Measurements from ENCODE around the gene MRPL4.

The MRPL4 gene
- total RNA-seq, result 19.3 reads per million, percentile 46 among the genes with 10 or more reads in this experiment

DNA sequence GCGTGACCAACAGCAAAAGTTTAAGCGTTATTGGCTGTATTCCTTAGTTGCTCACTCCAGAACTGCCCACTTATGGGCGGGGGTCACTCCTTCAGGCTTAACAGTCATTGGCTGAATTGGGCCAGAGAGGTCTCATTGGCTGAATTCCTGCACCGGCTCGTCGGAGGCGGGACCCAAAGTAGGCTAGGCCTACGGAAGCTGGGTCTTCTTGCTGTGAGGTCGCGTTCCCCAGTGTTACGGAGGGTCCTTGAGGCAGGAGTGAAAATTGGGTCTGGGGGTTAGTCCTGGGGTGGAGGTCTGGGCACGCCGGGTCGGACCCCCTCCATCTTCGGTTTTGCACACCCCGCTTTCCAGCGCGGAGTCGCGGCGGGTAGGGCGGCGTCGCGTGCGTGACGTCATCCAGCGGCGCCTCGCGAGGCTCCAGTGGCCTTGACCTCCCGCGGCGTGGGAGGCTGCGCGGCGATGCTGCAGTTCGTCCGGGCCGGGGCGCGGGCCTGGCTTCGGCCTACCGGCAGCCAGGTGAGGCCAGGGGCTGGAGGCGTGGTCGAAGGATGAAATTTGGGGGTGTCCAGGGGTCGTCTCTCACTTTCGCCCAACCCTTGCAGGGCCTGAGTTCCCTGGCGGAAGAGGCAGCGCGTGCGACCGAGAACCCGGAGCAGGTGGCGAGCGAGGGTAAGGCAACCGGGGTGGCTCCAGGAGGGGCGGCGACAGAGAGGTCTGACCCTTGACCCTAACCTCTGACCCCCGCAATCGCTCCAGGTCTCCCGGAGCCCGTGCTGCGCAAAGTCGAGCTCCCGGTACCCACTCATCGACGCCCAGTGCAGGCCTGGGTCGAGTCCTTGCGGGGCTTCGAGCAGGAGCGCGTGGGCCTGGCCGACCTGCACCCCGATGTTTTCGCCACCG, at the start of gene MRPL4:
Gene MRPL4 (plus strand): TSS at position 423 of the 903 bp plus-strand sequence. CDS start 40 bp downstream, at position 463.
- peak; percentile 95 for DNase-seq

DNA sequence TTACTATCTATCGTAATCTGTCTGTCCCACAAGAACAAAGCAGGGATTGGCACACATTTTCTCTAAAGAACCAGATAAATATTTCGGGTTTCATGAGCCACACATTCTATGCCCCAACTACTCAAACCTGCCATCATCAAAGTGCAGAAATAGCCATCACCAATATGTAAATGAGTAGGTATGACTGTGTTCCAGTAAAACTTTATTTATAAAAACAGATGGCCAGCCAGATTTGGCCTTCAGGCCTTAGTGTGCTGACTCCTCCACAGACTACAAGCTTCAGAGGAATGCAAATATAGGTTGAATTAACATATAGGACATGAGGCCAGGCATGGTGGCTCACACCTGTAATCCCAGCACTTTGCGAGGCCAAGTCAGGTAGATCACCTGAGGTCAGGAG, 48.3 kb upstream of the MRPL4 start:
- no peak for DNase-seq

DNA sequence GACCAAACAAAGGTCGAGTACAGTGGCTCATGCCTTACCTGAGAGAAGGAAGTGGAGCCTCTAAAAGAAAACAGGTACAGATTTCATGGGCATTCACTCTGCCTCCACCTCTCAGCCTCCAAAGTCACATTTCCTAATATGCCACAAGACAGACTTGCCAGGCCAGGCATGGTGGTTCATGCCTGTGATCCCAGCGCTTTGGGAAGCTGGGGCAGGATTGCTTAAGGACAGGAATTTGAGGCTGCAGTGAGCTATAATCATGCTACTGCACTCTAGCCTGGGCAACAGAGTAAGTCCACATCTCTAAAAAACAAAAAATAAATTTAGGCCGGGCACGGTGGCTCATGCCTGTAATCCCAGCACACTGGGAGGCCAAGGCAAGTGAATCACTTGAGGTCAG, 46.4 kb upstream of the MRPL4 start:
- no peak for DNase-seq

DNA sequence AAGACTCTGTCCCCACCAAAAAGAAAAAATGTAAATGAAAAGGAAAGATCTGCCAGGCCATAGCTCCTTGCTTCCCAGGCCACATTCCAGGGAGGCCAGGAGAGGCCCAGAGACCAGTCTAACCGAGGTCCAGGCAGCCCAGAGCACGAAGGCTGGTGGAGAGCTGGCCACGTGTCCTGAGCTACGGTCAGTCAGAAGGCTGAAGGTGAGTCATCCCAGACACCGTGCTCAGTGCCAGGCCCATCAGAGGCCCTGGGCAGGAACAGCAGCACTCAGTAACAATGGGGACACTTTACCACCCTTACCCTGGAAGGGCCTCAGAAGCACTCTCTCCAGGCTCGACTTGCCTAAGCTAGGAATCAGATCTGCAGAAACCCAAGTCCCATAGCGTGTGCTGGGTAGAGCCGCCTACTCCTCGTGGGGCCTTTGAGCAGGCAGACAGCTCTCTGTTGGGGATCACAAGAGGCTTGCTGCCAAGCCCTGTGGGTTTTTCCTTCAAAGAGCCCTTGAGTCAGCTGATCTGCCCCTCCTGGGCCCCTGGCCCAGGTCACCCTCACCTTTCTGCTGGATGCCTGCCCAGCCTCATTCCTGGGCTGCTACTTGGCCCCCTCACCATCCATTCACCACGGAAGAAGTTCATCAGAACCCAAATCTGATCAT, 45.7 kb upstream of the MRPL4 start:
- no peak for DNase-seq

DNA sequence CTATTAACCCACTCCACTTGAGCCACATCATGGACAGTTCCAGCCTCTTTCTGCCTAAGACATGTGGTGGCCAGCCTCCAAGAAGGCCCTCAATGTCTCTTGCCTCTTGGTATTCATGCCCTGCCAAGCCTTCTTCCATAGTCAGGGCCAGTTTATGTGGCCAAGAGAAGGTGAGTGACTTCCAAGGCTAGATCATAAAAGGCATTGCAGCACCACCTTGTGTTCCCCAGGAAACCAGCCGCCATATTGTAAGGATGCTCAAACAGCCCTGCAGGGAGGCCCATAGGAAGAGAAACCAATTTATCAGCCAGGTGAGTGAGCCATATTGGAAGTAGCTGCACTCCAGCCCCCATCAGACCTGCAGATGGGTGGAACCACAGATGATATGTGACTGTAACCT, 45.0 kb upstream of the MRPL4 start:
- DNase-seq, result no peak

DNA sequence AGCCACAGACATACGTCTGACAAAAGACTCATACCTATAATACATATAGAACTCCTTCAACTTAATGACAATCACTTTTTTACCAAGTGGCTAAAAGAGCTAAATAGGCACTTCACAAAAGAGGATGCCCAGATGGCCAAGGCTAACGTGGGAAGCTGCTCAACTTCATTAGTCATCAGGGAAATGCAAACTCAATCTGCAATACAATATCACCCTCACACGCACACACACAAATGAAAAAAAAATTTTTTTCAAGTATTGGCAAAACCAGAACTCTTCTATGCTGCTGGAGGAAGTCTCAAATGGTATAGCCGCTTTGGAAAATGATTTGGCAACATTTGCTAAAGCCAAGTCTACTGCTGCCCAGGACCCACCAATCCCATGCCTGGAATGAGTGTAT, 42.7 kb upstream of the MRPL4 start:
- no peak for DNase-seq

DNA sequence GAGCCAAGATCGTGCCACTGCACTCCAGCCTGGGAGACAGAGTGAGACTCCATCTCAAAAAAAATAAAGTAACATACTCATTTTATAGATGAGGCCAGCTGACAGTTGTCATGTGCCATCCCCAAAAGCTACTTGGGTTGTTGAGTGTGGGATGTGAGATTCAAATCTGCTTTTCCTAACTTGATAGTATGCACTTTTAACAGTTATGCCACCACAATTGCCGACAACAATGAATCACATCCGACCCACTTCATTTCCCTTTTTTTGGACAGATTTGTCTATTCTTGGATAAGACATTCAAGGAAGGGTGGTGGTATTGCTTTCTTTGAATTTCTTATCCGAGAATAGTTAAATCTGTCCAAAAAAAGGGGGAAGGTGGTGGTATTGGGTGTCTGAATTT, 41.0 kb upstream of the MRPL4 start:
- no peak for DNase-seq

DNA sequence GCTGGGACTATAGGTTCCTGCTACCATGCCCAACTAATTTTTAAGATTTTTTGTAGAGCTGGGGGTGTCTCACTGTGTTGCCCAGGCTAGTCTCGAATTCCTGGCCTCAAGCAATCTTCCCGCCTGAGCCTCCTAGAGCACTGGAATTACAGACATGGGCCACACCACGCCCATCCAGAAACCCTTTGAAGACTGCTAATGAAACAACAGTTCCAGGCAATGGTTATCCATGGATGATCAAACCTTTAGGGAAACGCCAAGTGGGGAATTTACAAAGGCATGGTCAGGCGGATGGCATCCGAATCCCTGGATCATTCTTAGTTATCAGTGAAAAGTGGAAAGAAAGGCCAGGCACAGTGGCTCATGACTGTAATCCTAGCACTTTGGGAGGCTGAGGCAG, 40.3 kb upstream of the MRPL4 start:
- DNase-seq, result no peak

DNA sequence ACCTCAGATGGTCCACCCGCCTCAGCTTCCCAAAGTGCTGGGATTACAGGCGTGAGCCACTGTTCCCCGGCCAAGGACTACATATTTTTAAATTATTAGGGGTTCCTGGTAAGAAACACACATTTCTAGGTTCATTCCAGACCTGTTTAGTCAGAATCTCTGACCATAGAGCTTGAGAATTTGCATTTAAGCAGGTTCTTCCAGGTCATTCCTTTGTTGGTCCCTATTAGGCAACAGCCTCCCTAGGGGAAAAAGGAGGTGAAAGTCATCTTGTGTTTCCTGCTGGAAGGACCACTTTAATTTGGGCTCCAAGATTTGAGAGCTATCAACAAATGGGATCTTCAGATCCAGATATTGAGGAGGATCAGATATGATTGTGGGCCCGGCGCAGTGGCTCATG, 37.2 kb upstream of the MRPL4 start:
- no peak for DNase-seq

DNA sequence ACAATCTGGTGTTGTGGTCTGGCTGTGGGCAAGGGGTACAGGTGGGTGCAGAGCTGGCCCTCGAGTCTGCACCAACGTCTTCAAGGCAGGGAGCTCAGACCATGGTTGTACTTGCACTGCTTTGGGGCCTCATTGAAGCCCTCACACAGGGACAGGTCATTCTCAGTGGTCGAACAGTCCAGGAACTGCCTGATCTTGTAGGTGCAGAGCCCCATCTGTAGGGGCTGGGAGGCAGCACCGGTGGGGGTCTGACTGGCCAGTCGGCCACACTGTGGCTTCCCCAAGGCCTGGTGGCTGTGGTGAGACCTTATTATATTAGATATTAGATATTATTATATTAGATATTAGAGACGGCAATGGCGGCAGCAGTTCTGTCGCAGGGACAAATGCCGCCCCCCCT, 34.9 kb upstream of the MRPL4 start:
- no peak for DNase-seq

DNA sequence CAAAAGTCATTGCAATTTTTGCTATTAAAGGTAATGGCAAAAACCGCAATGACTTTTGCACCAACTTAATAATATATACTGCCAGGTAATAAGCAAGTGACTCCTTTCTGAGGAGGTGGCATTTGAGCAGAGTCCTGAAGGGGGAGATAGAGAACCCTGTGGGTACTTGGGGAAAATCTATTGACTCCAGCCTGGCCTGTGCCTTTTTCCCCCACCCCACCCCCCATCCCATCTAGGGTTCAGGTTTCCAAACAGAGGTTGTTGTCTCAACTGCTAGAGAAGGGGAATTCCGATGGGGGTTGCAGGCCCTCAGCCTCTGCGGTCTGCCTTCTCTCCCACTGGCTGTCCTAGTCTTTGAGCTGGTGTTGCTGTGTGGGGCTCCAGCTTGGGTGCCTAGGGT, 32.3 kb upstream of the MRPL4 start:
- no peak for DNase-seq

DNA sequence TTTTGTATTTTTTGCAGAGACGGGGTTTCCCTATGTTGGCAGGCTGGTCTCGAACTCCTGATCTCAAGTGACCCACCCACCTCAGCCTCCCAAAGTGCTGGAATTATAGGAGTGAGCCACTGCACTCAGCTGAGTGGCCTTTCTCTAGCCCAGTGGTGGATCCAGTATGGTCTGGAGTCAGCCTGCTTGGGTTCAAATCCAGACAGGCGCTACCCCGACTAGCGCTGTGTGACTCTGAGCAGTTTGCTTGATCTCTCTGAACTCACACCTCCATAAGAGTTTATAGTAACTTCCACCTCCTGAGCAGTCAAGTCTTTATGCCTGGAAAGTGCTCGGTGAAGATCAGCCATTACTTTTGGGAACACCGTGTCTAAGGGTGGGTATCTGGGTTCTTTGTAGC, 31.3 kb upstream of the MRPL4 start:
- DNase-seq, result no peak

DNA sequence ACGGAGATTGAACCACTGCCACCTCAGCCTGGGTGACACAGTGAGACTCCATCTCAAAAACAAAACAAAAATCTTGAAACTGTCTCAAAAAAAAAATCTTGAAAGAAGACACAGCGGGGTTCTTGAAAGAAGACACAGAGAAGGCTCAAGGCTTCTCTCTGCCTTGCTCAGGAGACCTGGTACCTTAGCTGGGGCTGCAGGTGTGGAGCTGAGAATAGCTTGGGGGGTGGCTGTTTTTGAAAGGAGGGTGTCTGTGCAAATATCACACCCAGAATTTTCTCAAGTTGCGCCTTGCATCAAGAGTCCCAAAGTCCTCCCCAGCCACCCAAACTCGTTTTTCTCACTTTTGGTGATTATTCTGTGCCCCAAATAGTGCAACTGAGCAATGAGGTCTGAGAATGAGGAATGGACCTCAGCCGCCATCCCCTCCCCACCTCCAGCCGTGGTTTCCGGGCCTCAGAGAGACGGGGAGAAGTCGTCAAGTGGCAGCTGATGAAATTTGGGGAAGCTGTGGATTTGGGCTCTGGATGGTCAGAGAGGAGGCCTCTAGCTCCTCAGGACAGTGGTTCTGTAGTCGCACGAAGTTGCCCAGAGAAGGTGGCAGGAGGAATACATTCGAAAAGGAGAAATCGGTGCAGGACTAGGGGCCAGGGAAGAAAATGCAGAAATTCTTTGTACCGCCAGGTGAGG, 29.7 kb upstream of the MRPL4 start:
- DNase-seq, result no peak

DNA sequence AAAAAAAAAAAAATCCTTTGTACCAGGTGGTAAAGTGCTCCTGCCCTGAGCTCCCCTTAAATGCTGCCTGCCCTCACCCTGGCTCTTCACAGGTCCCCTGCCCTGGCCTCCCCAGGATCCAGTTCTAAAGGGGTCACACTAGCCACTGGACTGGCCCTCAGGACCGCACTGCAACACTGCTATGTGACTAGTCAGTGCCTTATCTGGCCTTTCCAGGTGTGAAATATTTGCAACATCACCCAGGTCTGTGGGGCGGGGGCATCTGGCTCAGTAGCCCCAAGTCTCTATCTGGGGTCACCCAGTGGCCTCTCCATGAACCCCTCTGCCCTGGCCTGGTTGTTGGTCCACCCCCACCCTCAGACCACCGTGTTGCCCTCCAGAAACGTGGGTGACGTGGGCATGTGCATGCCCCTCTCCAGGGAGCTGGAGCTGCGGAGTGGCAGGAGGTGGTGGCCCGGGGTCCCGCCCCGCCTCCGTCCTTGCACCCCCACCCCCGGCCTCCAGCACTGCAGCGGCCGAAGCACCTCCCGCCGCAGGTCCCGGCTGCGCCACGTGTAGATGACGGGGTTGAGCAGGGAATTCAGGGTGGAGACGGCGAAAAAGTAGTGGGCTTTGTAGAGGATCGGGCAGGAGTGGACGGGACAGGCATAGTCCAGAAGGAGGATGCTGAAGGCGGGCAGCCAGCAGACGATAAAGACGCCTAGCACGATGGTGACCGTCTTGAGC, 28.4 kb upstream of the MRPL4 start:
- DNase-seq, result no peak

DNA sequence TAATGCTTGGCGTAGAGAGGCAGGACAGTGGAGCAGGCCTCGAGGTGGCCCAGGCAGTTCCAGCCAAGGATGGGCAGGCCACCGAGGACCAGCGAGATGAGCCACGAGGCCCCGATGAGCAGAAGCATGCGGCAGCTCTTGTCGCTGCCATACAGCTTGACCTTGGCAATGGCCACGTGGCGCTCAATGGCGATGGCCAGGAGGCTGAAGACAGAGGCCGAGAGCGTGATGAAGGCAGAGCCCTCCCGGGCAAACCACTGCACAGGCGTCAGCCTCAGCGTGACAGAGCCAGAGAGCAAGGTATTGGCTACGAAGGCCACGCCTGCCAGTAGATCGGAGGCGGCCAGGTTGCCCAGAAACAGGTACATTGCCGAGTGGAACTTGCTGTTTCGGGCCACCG, 27.7 kb upstream of the MRPL4 start:
- DNase-seq, result no peak

DNA sequence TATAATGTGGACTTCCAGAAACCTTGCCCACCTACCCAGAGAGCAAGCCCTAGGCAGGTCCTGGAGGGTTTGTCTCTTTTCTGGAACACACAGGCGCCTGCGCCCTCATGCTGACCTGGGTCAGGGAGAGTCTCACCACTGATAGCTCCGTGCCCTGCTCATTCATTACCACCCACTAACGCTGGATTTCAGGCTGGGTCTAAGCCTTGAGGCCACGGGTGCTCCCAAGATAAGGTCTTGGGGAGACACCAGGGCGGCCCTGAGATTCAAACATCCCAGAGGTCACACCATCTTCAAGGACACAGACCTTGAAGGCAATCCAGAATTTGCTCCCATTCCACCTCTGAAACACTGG, 26.0 kb upstream of the MRPL4 start:
- DNase-seq, result no peak

DNA sequence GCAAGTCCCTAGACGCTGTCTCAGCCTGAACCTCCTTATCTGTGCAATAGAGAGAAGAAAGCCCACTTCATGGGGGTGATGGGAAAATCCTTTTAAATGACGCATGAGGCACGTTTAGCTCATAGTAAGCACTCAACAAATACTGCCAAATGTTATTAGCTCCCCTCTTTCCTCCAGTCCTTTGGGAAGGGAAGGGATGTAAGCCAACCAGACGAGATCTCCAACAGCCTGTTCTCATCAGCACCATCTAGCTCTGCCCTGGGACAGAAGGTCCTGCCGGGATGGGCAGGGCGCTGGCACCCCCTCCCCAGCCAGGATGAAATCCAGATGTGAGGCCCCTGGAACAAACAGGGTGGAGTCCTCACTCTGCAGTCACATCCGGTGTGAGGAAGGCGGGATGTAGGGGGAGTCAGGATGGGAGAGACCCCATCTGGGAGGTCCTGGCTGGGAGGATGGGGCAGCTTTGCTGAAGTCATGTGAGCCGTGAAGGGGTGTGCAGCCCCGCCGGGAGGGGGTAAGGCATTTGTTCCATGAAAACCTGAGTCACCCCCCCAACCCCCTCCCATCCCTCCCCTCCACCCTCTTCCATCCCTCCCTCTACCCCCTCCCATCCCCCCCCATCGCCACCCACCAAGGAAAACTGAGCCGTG, 25.5 kb upstream of the MRPL4 start:
- DNase-seq, result no peak

DNA sequence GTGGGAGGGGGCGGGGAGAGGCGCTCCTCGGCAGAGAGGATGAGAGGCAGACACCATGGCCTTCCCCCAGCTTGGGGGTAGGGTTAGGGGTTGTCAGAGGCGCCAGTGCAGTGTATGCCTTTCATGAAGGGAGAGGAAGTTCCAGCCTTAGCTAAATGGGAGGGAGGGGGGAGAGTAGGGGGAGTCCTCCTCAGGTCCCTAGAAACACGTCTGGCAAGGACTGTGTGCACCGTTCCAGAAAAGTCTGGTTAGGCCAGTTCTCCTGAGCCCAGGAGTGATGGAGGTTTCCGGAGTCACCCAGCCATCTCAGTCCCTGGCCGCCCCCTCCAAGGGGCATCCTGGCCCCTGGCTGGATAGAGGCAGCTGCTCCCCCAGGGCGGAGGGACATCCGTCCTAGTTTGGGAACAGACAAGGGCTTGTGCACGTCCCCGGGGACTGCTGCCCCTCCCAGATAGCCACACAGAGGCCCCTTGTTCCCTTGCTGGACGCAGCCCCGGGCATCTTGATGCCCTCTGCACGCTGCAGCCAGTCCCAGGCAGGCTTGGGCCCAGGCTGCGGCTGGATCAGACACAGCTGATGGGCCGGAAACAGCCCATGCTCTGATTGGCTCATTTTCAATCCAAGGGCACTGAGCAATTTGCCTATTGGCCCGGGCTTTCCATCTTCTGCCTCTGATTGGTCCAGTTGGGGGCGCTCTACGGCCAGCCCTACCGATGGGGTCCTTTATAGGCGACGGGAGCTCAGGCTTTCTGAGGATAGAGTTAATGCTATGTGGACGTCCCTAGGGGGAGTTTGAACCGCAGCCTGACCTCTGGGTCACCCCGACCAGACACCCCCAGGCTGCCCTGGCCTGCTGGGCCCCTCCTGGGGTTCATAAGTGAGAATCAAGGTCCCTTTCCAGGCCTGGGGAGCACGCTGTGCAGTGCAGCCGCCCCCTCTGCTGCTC, 24.7 kb upstream of the MRPL4 start:
- no peak for DNase-seq

DNA sequence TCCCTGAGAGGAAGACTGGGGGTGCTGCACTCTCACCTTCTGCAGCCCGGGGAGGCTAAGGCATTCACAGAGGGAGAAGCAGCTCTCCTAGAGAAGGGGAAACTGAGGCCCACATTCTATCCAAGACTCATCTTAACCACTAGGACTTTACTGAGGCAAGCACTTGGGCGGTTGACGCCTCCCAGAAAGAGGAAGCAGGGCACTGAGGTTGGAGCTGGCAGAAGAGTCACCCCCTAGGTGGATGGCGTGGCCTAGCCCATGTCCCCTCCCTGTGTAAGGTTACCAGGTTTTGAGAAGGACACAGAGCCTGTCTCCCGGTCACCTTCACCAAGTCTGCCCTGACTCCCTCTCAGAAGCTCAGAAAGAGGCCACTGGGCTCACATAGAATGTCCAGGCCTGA, 23.6 kb upstream of the MRPL4 start:
- DNase-seq, result no peak

DNA sequence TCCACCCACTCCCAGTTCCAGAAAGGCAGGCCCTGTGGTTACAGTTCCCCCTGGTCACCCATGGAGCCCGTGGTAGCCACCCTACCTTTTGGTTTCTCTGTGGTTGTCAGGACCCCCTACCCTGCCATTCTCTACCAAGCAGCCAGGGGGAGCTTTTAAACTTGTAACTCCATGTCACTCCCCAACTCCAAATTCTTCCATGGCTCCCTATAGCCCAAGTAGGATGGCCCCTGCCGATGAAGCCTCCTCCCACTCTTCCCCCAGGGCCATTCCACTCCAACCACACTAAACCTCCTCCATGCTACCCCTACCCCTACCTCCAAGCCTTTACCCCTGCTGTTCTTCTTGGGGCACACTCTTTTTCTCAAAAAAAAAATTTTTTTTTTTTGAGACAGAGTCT, 23.1 kb upstream of the MRPL4 start:
- peak; percentile 21 for DNase-seq

DNA sequence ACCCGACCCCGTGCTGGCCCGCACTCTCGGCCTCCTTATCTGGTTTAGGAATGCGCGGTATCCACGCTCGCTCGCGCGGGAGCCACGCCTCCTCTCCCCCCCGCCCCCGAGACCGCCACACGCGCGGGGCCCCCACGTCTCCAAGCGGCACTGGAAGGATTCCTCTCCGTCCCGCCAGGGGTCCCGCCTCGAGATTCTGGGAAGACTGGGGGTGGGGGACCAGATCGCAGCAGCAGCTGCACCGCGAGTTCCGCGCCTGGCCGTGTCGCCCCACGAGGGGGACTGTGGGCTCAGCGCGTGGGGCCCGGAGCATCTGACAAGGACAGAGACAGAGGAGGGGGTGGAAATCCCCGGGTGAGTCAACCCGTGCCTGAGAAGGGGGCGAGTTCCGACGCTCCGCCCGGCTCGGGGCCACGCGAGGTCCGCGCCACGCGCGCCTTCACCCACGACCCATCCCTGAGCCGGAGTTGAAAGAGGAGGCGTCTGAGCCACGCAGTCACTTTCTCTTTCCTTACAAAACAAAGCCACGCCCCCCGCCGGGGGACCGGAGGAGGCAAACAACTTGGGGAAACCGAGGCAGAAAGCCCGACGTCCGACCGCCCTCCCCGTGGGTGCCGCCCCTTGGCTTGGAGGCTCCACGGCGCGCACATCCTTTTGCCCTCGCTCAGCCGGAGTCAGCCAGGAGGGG, 21.7 kb upstream of the MRPL4 start:
- peak; percentile 72 for DNase-seq

Measured in effector CD4-positive, alpha-beta T cell (primary cell).